GM12878 (cell line): ENCODE measurements around the gene VEPH1. TPM values are rescaled to one million over a fixed set of nuclear protein-coding genes. Genes with fewer than 3 reads are reported as not detected.

Experiments used
- ATAC-seq: fragments of 200-7000 bp; cut with Tn5 transposase; 3 replicates; pipeline ENCODE4 v1.9.1; 2020; ENCODE audit warnings: mild to moderate bottlenecking, moderate library complexity
- BruUV-seq: library from RNA; stranded (reverse); fragments of 400-500 nt; replicated peaks from 2 replicates; lab custom pipeline; 2021; lab: Mats Ljungman, UMichigan
- CTCF ChIA-PET: fragments of 300-600 bp; sonication (Branson Sonifier 250); formaldehyde crosslinking; extraction: SDS; loops from one replicate; lab custom pipeline; 2021; ENCODE audit warnings: inconsistent platforms; lab: Yijun Ruan, JAX
- POLR2A ChIA-PET: fragments of 350-600 bp; formaldehyde crosslinking; extraction: SDS; loops from one replicate; lab custom pipeline; 2021; ENCODE audit warnings: inconsistent platforms; lab: Charles Lee
- RAD21 ChIA-PET: fragments of 300-600 bp; sonication (Branson Sonifier 250); formaldehyde crosslinking; loops from one replicate; lab custom pipeline; 2023; ENCODE audit warnings: antibody characterized with exemption; ENCODE audit not compliant: unreplicated experiment; lab: Charles Lee
- SMC1A ChIA-PET: fragments of 300-600 bp; sonication (Branson Sonifier 250); formaldehyde crosslinking; loops from one replicate; lab custom pipeline; 2023; ENCODE audit not compliant: unreplicated experiment, uncharacterized antibody; lab: Charles Lee
- DNase-seq: peaks from one replicate; pipeline ENCODE4 v3.0.0-alpha.2; 2011; ENCODE audit warnings: low read depth, low spot score
- FAIRE-seq: peaks from 3 replicates; lab custom pipeline; 2011; peaks lifted over from hg19 to GRCh38; lab: Jason Lieb, UNC
- H2AFZ ChIP-seq: 2 replicates; pipeline ENCODE4 v1.6.0; 2011; ENCODE audit warnings: low read depth, low read length, control low read depth; ENCODE audit not compliant: control insufficient read depth
- H3K27ac ChIP-seq: 2 replicates; pipeline ENCODE4 v1.5.1; 2011; ENCODE audit warnings: control low read depth; ENCODE audit not compliant: control insufficient read depth, insufficient read depth
- H3K27me3 ChIP-seq, 2 experiments: replicated peaks in 1 of 2; 2 replicates each; pipeline versions ENCODE4 v1.6.0 to v1.6.1; 2011; ENCODE audit warnings: low read length in 1 of 2; ENCODE audit not compliant: control insufficient read depth in 2 of 2, insufficient read depth in 2 of 2
- H3K36me3 ChIP-seq, 2 experiments: 2 replicates each; pipeline ENCODE4 v1.5.1; 2011; ENCODE audit warnings: low read length in 1 of 2; ENCODE audit not compliant: control insufficient read depth in 2 of 2, insufficient read depth in 2 of 2
- H3K4me1 ChIP-seq: 2 replicates; pipeline ENCODE4 v1.6.1; 2011; ENCODE audit warnings: mild to moderate bottlenecking, low read length, moderate library complexity, mixed read lengths; ENCODE audit not compliant: control insufficient read depth, insufficient read depth
- H3K4me2 ChIP-seq: 2 replicates; pipeline ENCODE4 v1.6.0; 2011; ENCODE audit warnings: control low read depth; ENCODE audit not compliant: control insufficient read depth, insufficient read depth
- H3K4me3 ChIP-seq: fragments of 200-600 bp; sonication (generic); 2 replicates; pipeline ENCODE4 v1.5.1; 2016
- H3K79me2 ChIP-seq: 2 replicates; pipeline ENCODE4 v1.6.0; 2011; ENCODE audit warnings: low read length; ENCODE audit not compliant: control insufficient read depth, insufficient read depth
- H3K9ac ChIP-seq: 2 replicates; pipeline ENCODE4 v1.8.0; 2011; ENCODE audit warnings: low read length, control low read depth, mixed read lengths; ENCODE audit not compliant: control insufficient read depth, insufficient read depth
- H3K9me3 ChIP-seq: replicated peaks from 3 replicates; pipeline ENCODE4 v1.5.1; 2011; ENCODE audit warnings: mild to moderate bottlenecking, low read length; ENCODE audit not compliant: control insufficient read depth, insufficient read depth
- H4K20me1 ChIP-seq: 2 replicates; pipeline ENCODE4 v1.6.0; 2011; ENCODE audit not compliant: control insufficient read depth, insufficient read depth
- CHD4 ChIP-seq: fragments of 200-600 bp; sonication (generic); IDR thresholded peaks from 2 replicates; pipeline ENCODE4 v1.6.1; 2016; ENCODE audit warnings: mild to moderate bottlenecking
- EGR1 ChIP-seq, 2 experiments: IDR thresholded peaks; 1 replicate in 1 of 2; 2 replicates in 1 of 2; pipeline ENCODE4 v1.6.1; 2011 to 2012; ENCODE audit warnings: low read depth in 2 of 2, low read length in 2 of 2, borderline replicate concordance in 1 of 2, mild to moderate bottlenecking in 1 of 2, moderate library complexity in 1 of 2
- ETV6 ChIP-seq, 2 experiments: fragments of 450-650 bp in 1 of 2; IDR thresholded peaks in 1 of 2; conservative IDR thresholded peaks in 1 of 2; 2 replicates each; pipeline ENCODE4 v1.6.1; 2014; ENCODE audit warnings: antibody characterized with exemption in 1 of 2, borderline replicate concordance in 1 of 2, low read depth in 1 of 2, mild to moderate bottlenecking in 1 of 2, moderate library complexity in 1 of 2
- FOXM1 ChIP-seq: IDR thresholded peaks from 2 replicates; pipeline ENCODE4 v1.6.1; 2012; ENCODE audit warnings: low read depth, mild to moderate bottlenecking, inconsistent platforms, low read length, moderate library complexity
- MTA2 ChIP-seq: fragments of 450-650 bp; IDR thresholded peaks from 2 replicates; pipeline ENCODE4 v1.6.1; 2016; ENCODE audit warnings: low read depth, mild to moderate bottlenecking, moderate library complexity
- MXI1 ChIP-seq: fragments of 150-350 bp; IDR thresholded peaks from 2 replicates; pipeline ENCODE4 v1.6.1; 2011; ENCODE audit warnings: low read depth, mild to moderate bottlenecking, inconsistent platforms, low read length, improper control_type of control experiment
- NR2C1 ChIP-seq: fragments of 450-650 bp; IDR thresholded peaks from 2 replicates; pipeline ENCODE4 v1.6.1; 2017; ENCODE audit warnings: antibody characterized with exemption, mild to moderate bottlenecking, moderate library complexity
- NRF1 ChIP-seq: conservative IDR thresholded peaks from 2 replicates; pipeline ENCODE4 v1.6.1; 2011; ENCODE audit warnings: mild to moderate bottlenecking, low read depth, low read length, improper control_type of control experiment
- POLR2AphosphoS5 ChIP-seq: IDR thresholded peaks from 2 replicates; pipeline ENCODE4 v1.6.1; 2011; ENCODE audit warnings: mild to moderate bottlenecking, low read length, inconsistent platforms
- RAD21 ChIP-seq: IDR thresholded peaks from 2 replicates; pipeline ENCODE4 v1.6.1; 2011; ENCODE audit warnings: mild to moderate bottlenecking, low read depth, low read length, moderate library complexity; ENCODE audit not compliant: insufficient read depth
- RELA ChIP-seq: fragments of 450-650 bp; IDR thresholded peaks from 2 replicates; pipeline ENCODE4 v1.8.0; 2014; ENCODE audit warnings: borderline replicate concordance; ENCODE audit not compliant: partially characterized antibody
- TARDBP ChIP-seq: IDR thresholded peaks from 2 replicates; pipeline ENCODE4 v1.6.1; 2016; ENCODE audit warnings: borderline replicate concordance
- ZNF217 ChIP-seq: fragments of 450-650 bp; IDR thresholded peaks from 2 replicates; pipeline ENCODE4 v1.6.1; 2017; ENCODE audit warnings: antibody characterized with exemption, mild to moderate bottlenecking
- ZSCAN29 ChIP-seq: fragments of 450-650 bp; IDR thresholded peaks from 2 replicates; pipeline ENCODE4 v1.6.1; 2017; ENCODE audit warnings: mild to moderate bottlenecking, moderate library complexity
- WGBS: methylation state at CpG from one replicate; pipeline ENCODE4 v1.1.6; 2016; ENCODE audit warnings: low lambda C conversion rate; ENCODE audit not compliant: insufficient replicate concordance, insufficient coverage; ENCODE audit errors: missing lambda C conversion rate; 5-methylcytosine and 5-hydroxymethylcytosine counted together
- in situ Hi-C: fragments of 300-500 bp; cut with MboI; formaldehyde crosslinking; loops from 9 replicates; pipeline ENCODE4 v1.14.3; 2018; ENCODE audit warnings: mixed read lengths
- intact Hi-C: fragments of 100-400 bp; cut with micrococcal nuclease; formaldehyde crosslinking; loops from one replicate; pipeline ENCODE4 v1.14.2; 2022; ENCODE audit not compliant: unreplicated experiment
- polyA plus RNA-seq, 11 experiments: library from polyadenylated mRNA; depleted of rRNA in 4 of 11; unstranded in 6 of 11; stranded (reverse) in 5 of 11; fragments of >200 nt; fragmentation: Nextera tagmentation in 4 of 11; fragmentation: Illumina TruSeq in 1 of 11; extraction: Ambion mirVana in 4 of 11; extraction: Trizol in 1 of 11; gene quantifications; 1 replicate in 1 of 11; 2 replicates in 10 of 11; pipeline versions ENCODE4 v1.2.1 to v1.2.3, GENCODE V29; 2011 to 2016; ENCODE audit warnings: inconsistent platforms in 2 of 11, missing spikeins in 2 of 11, low read depth in 1 of 11
- total RNA-seq, 4 experiments: library from RNA; depleted of rRNA in 3 of 4; stranded (reverse); fragments of >200 nt in 3 of 4; fragmentation: Illumina TruSeq in 1 of 4; extraction: Trizol in 1 of 4; gene quantifications; 2 replicates each; pipeline versions ENCODE4 v1.2.1 to v1.2.3, GENCODE V29; 2013 to 2021
- TF ChIP-seq, protein P1 (sequence below): IDR thresholded peaks from 2 replicates; pipeline ENCODE4 v1.6.1; 2012; ENCODE audit warnings: low read depth, low read length, improper control_type of control experiment
- TF ChIP-seq, protein P2 (sequence below): fragments of 450-650 bp; formaldehyde crosslinking; IDR thresholded peaks from 2 replicates; pipeline ENCODE4 v1.5.0; 2022; ENCODE audit warnings: mild to moderate bottlenecking, missing genetic modification characterization
- TF ChIP-seq, protein P3 (sequence below): fragments of 450-650 bp; IDR thresholded peaks from 2 replicates; pipeline ENCODE4 v1.6.1; 2017; ENCODE audit warnings: antibody characterized with exemption, mild to moderate bottlenecking, moderate library complexity

The VEPH1 gene
- total and polyA plus RNA-seq, 10 of the 15 experiments (the other 5 are each of a cell fraction or from before 2014, with no cell fraction given), result 0.04 to 0.26 (median 0.17) TPM; not detected in 7

DNA sequence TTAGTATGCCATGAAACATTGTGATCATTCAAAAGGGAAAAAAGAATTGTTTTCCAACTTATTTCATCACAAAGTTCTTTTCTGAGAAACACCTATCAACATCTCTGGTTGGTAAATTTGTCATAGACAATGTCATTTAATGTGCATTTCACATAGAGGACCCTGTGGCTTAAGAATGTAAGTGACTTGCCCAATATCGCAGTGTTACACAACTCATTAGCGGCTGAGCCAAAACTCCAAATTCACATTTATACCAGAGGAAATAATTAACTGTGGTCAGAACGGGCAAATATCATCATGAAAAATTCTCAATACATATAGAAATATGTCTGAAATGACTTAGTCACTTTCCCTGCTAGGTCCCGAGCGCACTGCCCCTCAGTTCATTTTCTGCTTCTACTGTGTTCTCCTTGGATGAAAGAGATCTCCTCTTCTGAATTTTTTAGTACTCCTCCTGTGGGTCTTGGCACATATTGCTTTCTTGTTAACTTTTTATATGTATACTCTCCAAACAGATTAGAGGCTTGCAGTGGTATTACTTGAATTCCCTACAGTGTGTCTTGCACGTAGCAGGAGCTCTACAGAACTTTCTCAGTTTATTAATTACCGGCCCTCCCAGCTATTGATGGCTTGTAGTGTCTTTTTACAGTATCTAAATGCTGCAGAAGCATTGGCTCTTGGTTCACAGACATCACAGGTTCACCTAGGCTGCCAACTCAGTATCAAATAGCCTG lies 33.5 kb downstream of the VEPH1 start:
- no peaks in the 10 kb centered on the region for H3K36me3 ChIP-seq
- H3K27me3 ChIP-seq, result no peaks in the 10 kb centered on the region; a peak in 2 of 4 replicates
- H3K4me3 ChIP-seq, result no peak overlapping the region
- no peak overlapping the region for H3K4me2 ChIP-seq
- no TSS peak for BruUV-seq
- H4K20me1 ChIP-seq, result no peaks in the 10 kb centered on the region
- H3K79me2 ChIP-seq, result no peaks in the 10 kb centered on the region
- no peak overlapping the region for H3K27ac ChIP-seq
- no peak for ATAC-seq
- FAIRE-seq, result no peak
- no peaks in the 10 kb centered on the region for H3K9me3 ChIP-seq
- SMC1A ChIA-PET, result no interaction called here
- H3K9ac ChIP-seq, result no peak overlapping the region
- POLR2A ChIA-PET, result no interaction called here
- H3K4me1 ChIP-seq, result no peaks in the 10 kb centered on the region
- DNase-seq, result no peak
- RAD21 ChIA-PET, result no interaction called here
- 44% methylated on average over 7 of the region's 7 CpGs for WGBS
- in situ Hi-C loops, result no loop called here
- CTCF ChIA-PET, result no interaction called here
- intact Hi-C loops, result no loop called here
- no peak overlapping the region for H2AFZ ChIP-seq
- TF ChIP-seq, protein P1, sequence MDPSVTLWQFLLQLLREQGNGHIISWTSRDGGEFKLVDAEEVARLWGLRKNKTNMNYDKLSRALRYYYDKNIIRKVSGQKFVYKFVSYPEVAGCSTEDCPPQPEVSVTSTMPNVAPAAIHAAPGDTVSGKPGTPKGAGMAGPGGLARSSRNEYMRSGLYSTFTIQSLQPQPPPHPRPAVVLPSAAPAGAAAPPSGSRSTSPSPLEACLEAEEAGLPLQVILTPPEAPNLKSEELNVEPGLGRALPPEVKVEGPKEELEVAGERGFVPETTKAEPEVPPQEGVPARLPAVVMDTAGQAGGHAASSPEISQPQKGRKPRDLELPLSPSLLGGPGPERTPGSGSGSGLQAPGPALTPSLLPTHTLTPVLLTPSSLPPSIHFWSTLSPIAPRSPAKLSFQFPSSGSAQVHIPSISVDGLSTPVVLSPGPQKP, result no peak
- TF ChIP-seq, protein P2, sequence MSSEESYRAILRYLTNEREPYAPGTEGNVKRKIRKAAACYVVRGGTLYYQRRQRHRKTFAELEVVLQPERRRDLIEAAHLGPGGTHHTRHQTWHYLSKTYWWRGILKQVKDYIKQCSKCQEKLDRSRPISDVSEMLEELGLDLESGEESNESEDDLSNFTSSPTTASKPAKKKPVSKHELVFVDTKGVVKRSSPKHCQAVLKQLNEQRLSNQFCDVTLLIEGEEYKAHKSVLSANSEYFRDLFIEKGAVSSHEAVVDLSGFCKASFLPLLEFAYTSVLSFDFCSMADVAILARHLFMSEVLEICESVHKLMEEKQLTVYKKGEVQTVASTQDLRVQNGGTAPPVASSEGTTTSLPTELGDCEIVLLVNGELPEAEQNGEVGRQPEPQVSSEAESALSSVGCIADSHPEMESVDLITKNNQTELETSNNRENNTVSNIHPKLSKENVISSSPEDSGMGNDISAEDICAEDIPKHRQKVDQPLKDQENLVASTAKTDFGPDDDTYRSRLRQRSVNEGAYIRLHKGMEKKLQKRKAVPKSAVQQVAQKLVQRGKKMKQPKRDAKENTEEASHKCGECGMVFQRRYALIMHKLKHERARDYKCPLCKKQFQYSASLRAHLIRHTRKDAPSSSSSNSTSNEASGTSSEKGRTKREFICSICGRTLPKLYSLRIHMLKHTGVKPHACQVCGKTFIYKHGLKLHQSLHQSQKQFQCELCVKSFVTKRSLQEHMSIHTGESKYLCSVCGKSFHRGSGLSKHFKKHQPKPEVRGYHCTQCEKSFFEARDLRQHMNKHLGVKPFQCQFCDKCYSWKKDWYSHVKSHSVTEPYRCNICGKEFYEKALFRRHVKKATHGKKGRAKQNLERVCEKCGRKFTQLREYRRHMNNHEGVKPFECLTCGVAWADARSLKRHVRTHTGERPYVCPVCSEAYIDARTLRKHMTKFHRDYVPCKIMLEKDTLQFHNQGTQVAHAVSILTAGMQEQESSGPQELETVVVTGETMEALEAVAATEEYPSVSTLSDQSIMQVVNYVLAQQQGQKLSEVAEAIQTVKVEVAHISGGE (CRISPR knock-in tag), result no peak
- TF ChIP-seq ZNF217, result no peak
- no peak for TF ChIP-seq RELA
- TF ChIP-seq FOXM1, result no peak
- no peak for TF ChIP-seq NR2C1
- TF ChIP-seq POLR2AphosphoS5, result no peak
- TF ChIP-seq MTA2, result no peak
- no peak for TF ChIP-seq RAD21
- no peak for TF ChIP-seq MXI1
- no peak for TF ChIP-seq TARDBP
- no peak for TF ChIP-seq CHD4
- TF ChIP-seq ZSCAN29, result no peak
- TF ChIP-seq, protein P3, sequence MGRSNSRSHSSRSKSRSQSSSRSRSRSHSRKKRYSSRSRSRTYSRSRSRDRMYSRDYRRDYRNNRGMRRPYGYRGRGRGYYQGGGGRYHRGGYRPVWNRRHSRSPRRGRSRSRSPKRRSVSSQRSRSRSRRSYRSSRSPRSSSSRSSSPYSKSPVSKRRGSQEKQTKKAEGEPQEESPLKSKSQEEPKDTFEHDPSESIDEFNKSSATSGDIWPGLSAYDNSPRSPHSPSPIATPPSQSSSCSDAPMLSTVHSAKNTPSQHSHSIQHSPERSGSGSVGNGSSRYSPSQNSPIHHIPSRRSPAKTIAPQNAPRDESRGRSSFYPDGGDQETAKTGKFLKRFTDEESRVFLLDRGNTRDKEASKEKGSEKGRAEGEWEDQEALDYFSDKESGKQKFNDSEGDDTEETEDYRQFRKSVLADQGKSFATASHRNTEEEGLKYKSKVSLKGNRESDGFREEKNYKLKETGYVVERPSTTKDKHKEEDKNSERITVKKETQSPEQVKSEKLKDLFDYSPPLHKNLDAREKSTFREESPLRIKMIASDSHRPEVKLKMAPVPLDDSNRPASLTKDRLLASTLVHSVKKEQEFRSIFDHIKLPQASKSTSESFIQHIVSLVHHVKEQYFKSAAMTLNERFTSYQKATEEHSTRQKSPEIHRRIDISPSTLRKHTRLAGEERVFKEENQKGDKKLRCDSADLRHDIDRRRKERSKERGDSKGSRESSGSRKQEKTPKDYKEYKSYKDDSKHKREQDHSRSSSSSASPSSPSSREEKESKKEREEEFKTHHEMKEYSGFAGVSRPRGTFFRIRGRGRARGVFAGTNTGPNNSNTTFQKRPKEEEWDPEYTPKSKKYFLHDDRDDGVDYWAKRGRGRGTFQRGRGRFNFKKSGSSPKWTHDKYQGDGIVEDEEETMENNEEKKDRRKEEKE, result no peak
- TF ChIP-seq ETV6 (conservative IDR thresholded peaks at IDR 0.05 in 1 of 2, IDR thresholded peaks at IDR 0.05 in 1 of 2; ENCODE audit: borderline replicate concordance in 1 of 2, low read depth in 1 of 2), result no peak
- TF ChIP-seq NRF1, result no peak
- TF ChIP-seq EGR1 (IDR thresholded peaks at IDR 0.05; ENCODE audit: borderline replicate concordance in 1 of 2, low read depth in 2 of 2, low read length in 2 of 2), result no peak
